B cell (primary cell): ENCODE data around the gene AGPAT1.

Experiments used
- CTCF ChIP-seq: fragments of 200-600 bp; IDR thresholded peaks from one replicate; pipeline ENCODE4 v1.8.0; 2022; ENCODE audit warnings: antibody characterized with exemption, mild to moderate bottlenecking
- EZH2 ChIP-seq: IDR thresholded peaks from 2 replicates; pipeline ENCODE4 v1.6.1; 2012; ENCODE audit warnings: borderline replicate concordance, low read depth, mild to moderate bottlenecking, moderate library complexity, low read length; ENCODE audit not compliant: insufficient read depth, poor library complexity, severe bottlenecking

DNA sequence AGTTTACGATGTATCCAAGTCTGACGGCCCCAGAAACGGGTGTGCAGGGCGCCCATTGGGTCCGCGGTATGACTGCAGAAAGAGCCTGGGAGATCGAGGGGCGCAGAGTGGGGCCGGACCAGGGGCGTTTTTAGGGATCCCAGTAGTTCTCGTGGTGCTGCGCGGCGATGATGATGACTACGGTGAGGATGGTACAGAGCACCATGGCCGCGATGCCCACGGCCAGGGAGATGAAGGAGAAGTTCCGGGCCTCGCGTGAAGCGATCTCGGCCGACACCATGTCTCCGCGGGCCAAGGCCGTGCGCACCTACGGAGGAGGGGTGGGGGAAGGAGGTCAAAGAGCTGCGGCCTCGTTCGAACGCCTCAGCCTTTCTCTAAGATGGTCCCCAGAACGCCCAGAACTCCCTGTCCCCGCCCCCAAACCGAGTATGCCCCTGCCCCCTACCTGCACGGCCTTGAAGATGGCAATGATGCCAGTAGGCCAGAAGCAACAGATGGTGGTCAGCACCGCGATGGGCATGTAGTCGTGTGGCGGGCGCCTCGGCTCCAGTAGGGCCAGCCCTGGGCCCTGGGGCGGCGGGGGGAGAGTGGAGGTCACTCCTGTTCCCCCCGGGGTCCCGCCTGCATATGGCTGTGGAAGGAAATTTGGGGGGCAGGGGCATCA, 26.7 kb downstream of the AGPAT1 start:
- TF ChIP-seq CTCF: no peak
- no peak for TF ChIP-seq EZH2
